ENCODE measurements around the gene MCTP1.

GRCh38 chr5:95285409-95285755 lies 488 bp upstream of the MCTP1 start:
- TF ChIP-seq CTCF (IDR thresholded peaks at IDR 0.05; ENCODE audit: low read length) (no peak), EZH2 (optimal IDR thresholded peaks at IDR 0.05; ENCODE audit: low read depth, low read length) (no peak)

All from MM.1S (cell line).